ENCODE results near the gene RBM17.

DNA sequence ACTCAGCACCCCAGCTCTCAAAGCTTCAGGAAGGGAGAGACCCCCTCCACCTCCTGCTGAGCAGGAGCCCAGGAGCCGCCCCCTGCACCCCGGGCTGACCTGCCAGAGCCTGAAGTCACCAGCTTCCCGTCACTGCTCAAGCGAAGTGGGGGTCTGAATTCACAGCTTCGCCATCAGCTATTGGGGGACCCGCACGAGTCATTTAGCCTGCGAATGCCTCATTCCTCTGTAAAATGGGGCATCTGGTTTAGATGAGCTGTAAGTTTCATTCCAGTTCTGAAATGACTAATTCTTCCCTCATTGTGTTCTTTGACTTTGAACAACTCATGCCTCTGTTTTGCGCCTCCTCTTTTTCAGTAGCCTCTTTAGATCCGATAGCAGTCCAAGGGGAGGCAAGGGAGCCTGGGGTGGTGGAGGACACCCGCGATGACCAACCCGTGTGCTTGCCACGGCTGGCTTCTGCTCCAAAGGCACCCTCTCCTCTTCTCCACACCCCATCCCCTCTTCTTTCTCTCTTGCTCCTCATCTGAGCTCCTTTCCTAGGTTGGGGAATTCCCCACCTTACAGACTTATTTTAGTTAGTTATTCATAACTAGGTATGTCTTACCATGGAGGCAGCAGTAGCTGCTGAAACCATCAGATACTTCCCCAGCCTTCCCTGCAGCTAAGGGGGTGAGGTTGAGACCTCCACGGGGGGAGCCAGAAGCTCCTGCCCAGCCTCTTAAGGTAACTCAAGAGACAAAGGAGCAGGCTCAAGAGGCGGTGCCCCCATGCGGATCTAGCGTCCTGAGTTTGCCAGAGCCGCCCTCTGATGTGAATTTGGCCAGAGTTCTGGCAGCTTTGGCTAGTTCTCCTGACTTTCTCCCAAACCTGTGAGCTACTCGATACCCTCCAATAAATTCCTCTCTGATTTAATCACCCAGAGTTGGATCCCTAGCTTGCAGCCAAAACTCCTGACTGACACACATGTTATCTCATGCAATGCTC is 47.7 kb downstream of the RBM17 start:
- TF ChIP-seq POLR2AphosphoS5 (IDR thresholded peaks at IDR 0.05; ENCODE audit: low read depth, low read length): no peak
- TF ChIP-seq, protein P1, sequence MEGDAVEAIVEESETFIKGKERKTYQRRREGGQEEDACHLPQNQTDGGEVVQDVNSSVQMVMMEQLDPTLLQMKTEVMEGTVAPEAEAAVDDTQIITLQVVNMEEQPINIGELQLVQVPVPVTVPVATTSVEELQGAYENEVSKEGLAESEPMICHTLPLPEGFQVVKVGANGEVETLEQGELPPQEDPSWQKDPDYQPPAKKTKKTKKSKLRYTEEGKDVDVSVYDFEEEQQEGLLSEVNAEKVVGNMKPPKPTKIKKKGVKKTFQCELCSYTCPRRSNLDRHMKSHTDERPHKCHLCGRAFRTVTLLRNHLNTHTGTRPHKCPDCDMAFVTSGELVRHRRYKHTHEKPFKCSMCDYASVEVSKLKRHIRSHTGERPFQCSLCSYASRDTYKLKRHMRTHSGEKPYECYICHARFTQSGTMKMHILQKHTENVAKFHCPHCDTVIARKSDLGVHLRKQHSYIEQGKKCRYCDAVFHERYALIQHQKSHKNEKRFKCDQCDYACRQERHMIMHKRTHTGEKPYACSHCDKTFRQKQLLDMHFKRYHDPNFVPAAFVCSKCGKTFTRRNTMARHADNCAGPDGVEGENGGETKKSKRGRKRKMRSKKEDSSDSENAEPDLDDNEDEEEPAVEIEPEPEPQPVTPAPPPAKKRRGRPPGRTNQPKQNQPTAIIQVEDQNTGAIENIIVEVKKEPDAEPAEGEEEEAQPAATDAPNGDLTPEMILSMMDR (IDR thresholded peaks at IDR 0.05 in 2 of 3, conservative IDR thresholded peaks at IDR 0.05 in 1 of 3; ENCODE audit: borderline replicate concordance in 1 of 3, insufficient read depth in 1 of 3, low read depth in 2 of 3, low read length in 2 of 3): no peak

Data from HCT116 (cell line).